Ishikawa (cell line): ENCODE results near the gene PPM1L.

Experiments
- CEBPB ChIP-seq: IDR thresholded peaks from 2 replicates; pipeline ENCODE4 v1.6.1; 2012
- CREB1 ChIP-seq: IDR thresholded peaks from 2 replicates; pipeline ENCODE4 v1.6.1; 2012; ENCODE audit warnings: low read depth
- EP300 ChIP-seq: IDR thresholded peaks from 2 replicates; pipeline ENCODE4 v1.6.1; 2012; ENCODE audit warnings: borderline replicate concordance
- NFIC ChIP-seq: IDR thresholded peaks from 2 replicates; pipeline ENCODE4 v1.6.1; 2012
- RAD21 ChIP-seq: IDR thresholded peaks from 2 replicates; pipeline ENCODE4 v1.6.1; 2012; ENCODE audit warnings: low read depth
- TAF1 ChIP-seq: IDR thresholded peaks from 2 replicates; pipeline ENCODE4 v1.6.1; 2012; ENCODE audit warnings: low read depth, mild to moderate bottlenecking
- YY1 ChIP-seq: IDR thresholded peaks from 2 replicates; pipeline ENCODE4 v1.6.1; 2012; ENCODE audit warnings: low read depth
- ZBTB7A ChIP-seq: IDR thresholded peaks from 2 replicates; pipeline ENCODE4 v1.6.1; 2012; ENCODE audit warnings: low read depth
- TF ChIP-seq, protein P1 (sequence below): IDR thresholded peaks from 2 replicates; pipeline ENCODE4 v1.6.1; 2012
- TF ChIP-seq, protein P2 (sequence below): IDR thresholded peaks from 2 replicates; pipeline ENCODE4 v1.6.1; 2012
- TF ChIP-seq, protein P3 (sequence below): IDR thresholded peaks from 2 replicates; pipeline ENCODE4 v1.6.1; 2012; ENCODE audit warnings: low read depth, mild to moderate bottlenecking

DNA sequence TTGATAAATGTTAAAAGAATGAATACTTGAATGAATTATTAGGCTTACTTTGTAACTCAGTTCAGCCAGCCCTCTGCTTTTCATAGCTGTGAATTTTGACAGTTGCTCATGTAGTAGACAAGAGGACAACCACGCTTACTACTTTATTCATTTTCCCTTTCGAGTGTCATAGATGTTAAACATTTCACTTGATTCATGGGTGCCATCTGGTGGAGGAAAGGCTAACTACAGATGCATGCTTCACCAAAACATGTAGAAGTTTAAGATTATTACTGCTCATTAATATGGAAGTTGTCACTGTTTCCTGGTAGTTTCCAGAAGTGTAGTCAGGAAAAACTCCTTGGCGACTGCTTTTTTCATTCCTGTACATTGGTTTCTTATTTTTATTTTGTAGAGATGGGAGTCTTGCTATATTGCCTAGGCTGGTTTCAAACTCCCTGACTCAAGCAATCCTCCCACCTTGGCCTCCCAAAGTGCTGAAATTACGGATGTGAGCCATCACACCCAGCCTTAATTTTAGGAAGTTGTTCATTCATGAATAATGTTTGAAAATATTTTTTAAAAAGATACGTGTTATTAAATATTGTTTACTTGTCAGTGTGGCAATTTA, 186.0 kb downstream of the PPM1L start:
- no peak for TF ChIP-seq TAF1
- no peak for TF ChIP-seq CREB1
- TF ChIP-seq CEBPB, result no peak
- no peak for TF ChIP-seq EP300
- peak; percentile 85 for TF ChIP-seq RAD21
- TF ChIP-seq ZBTB7A, result no peak
- TF ChIP-seq NFIC, result no peak
- TF ChIP-seq, protein P1, sequence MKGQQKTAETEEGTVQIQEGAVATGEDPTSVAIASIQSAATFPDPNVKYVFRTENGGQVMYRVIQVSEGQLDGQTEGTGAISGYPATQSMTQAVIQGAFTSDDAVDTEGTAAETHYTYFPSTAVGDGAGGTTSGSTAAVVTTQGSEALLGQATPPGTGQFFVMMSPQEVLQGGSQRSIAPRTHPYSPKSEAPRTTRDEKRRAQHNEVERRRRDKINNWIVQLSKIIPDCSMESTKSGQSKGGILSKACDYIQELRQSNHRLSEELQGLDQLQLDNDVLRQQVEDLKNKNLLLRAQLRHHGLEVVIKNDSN, result no peak
- TF ChIP-seq, protein P2, sequence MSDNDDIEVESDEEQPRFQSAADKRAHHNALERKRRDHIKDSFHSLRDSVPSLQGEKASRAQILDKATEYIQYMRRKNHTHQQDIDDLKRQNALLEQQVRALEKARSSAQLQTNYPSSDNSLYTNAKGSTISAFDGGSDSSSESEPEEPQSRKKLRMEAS, result no peak
- no peak for TF ChIP-seq YY1
- TF ChIP-seq, protein P3, sequence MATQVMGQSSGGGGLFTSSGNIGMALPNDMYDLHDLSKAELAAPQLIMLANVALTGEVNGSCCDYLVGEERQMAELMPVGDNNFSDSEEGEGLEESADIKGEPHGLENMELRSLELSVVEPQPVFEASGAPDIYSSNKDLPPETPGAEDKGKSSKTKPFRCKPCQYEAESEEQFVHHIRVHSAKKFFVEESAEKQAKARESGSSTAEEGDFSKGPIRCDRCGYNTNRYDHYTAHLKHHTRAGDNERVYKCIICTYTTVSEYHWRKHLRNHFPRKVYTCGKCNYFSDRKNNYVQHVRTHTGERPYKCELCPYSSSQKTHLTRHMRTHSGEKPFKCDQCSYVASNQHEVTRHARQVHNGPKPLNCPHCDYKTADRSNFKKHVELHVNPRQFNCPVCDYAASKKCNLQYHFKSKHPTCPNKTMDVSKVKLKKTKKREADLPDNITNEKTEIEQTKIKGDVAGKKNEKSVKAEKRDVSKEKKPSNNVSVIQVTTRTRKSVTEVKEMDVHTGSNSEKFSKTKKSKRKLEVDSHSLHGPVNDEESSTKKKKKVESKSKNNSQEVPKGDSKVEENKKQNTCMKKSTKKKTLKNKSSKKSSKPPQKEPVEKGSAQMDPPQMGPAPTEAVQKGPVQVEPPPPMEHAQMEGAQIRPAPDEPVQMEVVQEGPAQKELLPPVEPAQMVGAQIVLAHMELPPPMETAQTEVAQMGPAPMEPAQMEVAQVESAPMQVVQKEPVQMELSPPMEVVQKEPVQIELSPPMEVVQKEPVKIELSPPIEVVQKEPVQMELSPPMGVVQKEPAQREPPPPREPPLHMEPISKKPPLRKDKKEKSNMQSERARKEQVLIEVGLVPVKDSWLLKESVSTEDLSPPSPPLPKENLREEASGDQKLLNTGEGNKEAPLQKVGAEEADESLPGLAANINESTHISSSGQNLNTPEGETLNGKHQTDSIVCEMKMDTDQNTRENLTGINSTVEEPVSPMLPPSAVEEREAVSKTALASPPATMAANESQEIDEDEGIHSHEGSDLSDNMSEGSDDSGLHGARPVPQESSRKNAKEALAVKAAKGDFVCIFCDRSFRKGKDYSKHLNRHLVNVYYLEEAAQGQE, result no peak
